GM06990 (cell line): Measurements from ENCODE around the gene CTNNA3.
A peak's percentile ranks its signal among the peaks of the same experiment; 100 is the strongest.

Experiments
- DNase-seq: peaks from one replicate; pipeline ENCODE4 v3.0.0-alpha.2; 2011; ENCODE audit not compliant: insufficient read length; ENCODE audit errors: extremely low read depth
- H3K27me3 ChIP-seq: replicated peaks from 2 replicates; pipeline ENCODE4 v1.6.0; 2011; ENCODE audit warnings: low read length; ENCODE audit not compliant: control insufficient read depth, insufficient read depth
- H3K36me3 ChIP-seq: 2 replicates; pipeline ENCODE4 v1.5.1; 2011; ENCODE audit warnings: low read length; ENCODE audit not compliant: control insufficient read depth, insufficient read depth
- H3K4me3 ChIP-seq: replicated peaks from 2 replicates; pipeline ENCODE4 v1.5.1; 2011; ENCODE audit warnings: low read depth, mild to moderate bottlenecking, control low read depth, low read length
- TF ChIP-seq, protein P1 (sequence below): IDR thresholded peaks from 2 replicates; pipeline ENCODE4 v1.5.1; 2011; ENCODE audit warnings: low read length, control low read depth, mild to moderate bottlenecking, inconsistent platforms; ENCODE audit not compliant: insufficient read depth, poor library complexity, severe bottlenecking

The CTNNA3 gene

DNA sequence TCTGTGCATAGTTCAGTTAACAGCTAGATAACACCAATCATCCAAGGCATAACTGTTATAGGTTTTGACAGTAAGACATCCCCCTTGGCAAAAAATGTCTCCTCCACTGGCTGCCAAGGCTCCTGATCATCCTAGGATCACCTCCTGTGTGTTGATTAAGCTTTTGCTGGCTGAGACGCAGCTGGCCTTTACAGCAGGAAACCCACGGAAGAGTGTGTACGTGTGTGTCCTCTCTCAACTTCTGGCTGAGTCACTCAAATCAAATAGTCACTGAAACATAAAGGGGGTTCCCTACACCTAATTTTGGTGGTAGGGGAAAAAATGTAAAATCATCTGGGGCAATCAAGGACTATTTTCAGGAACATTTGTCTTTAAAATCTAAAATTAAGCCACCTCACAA is 208.8 kb downstream of the CTNNA3 start:
- no peak for DNase-seq
- Histone ChIP-seq H3K4me3 (no peak overlapping the region), H3K36me3 (no peaks in the 10 kb centered on the region), H3K27me3 (no peaks in the 10 kb centered on the region)
- TF ChIP-seq, protein P1, sequence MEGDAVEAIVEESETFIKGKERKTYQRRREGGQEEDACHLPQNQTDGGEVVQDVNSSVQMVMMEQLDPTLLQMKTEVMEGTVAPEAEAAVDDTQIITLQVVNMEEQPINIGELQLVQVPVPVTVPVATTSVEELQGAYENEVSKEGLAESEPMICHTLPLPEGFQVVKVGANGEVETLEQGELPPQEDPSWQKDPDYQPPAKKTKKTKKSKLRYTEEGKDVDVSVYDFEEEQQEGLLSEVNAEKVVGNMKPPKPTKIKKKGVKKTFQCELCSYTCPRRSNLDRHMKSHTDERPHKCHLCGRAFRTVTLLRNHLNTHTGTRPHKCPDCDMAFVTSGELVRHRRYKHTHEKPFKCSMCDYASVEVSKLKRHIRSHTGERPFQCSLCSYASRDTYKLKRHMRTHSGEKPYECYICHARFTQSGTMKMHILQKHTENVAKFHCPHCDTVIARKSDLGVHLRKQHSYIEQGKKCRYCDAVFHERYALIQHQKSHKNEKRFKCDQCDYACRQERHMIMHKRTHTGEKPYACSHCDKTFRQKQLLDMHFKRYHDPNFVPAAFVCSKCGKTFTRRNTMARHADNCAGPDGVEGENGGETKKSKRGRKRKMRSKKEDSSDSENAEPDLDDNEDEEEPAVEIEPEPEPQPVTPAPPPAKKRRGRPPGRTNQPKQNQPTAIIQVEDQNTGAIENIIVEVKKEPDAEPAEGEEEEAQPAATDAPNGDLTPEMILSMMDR = no peak

DNA sequence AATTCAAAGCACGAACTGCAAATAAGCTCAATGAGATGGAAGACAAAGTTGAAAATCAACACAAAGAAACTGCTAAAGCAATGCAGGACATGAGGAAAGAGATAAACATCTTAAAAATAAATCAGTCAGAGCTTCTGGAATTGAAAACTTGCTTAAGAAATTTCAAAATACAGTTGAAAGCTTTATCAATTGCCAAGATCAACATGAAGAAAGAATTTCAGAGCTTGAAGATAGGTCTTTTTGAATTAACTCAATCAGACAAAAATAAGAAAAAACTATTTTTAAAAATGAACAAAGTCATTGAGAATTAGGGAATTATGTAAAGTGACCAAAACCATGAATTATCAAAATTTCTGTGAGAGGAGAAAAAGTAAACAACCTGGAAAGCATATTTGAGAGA is 218.1 kb downstream of the CTNNA3 start:
- no peaks in the 10 kb centered on the region for H3K36me3 ChIP-seq
- TF ChIP-seq, protein P1 = no peak
- DNase-seq = no peak
- no peak overlapping the region for H3K4me3 ChIP-seq
- no peaks in the 10 kb centered on the region for H3K27me3 ChIP-seq

DNA sequence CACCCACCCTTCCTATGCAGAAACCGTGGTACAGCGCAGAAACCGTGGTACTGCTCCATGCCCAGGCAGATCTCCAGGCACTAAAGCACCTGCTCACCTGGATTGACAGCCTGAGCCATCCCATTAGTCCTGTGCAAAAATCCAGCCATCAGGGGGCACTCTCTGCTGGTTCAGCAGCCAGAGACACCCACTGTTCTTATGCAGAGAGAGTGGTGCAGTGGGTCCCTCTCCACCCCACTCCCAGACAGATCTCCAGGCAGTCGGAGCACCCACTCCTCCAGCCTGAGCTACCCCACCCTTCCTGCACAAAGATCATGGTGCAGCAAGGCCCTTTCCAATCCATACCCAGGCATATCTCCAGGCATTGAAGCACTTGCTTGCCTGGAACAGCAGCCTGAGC is 219.8 kb downstream of the CTNNA3 start:
- no peaks in the 10 kb centered on the region for H3K27me3 ChIP-seq
- DNase-seq = no peak
- H3K4me3 ChIP-seq = no peak overlapping the region
- TF ChIP-seq, protein P1 = peak; percentile 10
- H3K36me3 ChIP-seq = no peaks in the 10 kb centered on the region

DNA sequence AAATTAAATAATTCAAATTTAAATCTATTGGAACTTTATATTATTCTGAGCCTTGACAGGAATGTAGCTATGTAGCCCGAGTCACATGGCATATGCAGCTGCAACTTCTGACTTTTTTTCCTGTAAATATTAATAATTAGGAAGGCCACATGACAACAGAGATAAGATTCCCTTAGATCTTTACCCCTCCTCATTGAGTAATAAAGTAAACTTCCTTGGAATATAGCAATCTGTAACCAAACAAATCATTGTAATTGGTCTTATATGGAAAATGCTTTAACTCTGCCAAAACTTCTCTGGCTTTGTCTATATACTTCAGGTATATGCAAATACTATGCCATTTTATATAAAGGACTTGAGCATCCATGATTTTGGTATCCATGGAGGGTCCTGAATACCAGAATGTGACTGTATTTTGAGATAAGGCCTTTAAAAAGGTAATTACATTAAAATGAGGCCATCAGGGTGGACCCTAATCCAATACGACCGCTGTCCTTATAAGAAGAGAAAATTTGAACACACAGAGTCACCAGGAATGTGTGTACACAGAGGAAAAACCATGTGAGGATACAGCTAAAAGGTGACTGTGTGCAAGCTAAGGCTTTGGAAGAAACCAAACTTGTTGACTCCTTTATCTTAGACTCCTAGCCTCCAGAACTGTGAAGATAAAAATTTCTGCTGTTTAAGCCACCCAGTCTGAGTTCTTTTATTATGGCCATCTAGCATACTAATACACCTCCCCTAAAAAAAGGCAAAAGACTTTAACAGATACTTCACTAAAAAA is 222.0 kb downstream of the CTNNA3 start:
- H3K36me3 ChIP-seq = no peaks in the 10 kb centered on the region
- no peaks in the 10 kb centered on the region for H3K27me3 ChIP-seq
- no peak overlapping the region for H3K4me3 ChIP-seq
- no peak for DNase-seq
- TF ChIP-seq, protein P1 = no peak

DNA sequence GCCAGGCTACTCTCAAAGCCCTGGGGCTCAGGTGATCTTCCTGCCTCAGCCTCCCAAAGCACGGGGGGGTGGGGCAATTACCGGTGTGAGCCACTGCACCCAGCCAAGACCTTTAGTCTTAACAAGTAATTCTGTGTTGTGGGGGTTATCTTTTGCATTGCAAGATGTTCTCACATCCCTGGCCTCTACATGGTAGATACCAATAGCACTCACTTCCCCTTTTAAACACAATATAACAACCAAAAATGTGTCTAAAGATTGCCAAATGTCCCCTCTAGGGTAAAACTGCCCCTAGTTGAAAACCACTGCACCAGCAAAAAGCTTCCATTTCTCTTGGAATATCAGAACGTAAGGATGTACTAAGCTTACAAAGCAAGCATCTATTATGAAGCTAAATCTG is 225.0 kb downstream of the CTNNA3 start:
- Histone ChIP-seq H3K4me3 (no peak overlapping the region), H3K36me3 (no peaks in the 10 kb centered on the region), H3K27me3 (no peaks in the 10 kb centered on the region)
- TF ChIP-seq, protein P1 = no peak
- peak; percentile 14 for DNase-seq
